Esophagus muscularis mucosa (tissue), 4 donors: Measurements from ENCODE around the gene ARHGEF40. TPM values are rescaled to one million over a fixed set of nuclear protein-coding genes. Genes with fewer than 3 reads are reported as not detected.
A peak's percentile ranks its signal among the peaks of the same experiment; 100 is the strongest.

ENCODE experiments used
- DNase-seq: peaks from one replicate; pipeline ENCODE4 v3.0.0-alpha.2; 2017; ENCODE audit errors: extremely low spot score
- H3K27ac ChIP-seq, 4 donors: fragments of 200-600 bp; sonication (generic); replicated peaks in 1 of 4; 1 replicate in 3 of 4; 2 replicates in 1 of 4; pipeline ENCODE4 v1.5.1; 2016 to 2019; ENCODE audit warnings: mild to moderate bottlenecking in 1 of 4
- H3K27me3 ChIP-seq, 4 donors: fragments of 200-600 bp; sonication (generic); one replicate each; pipeline versions ENCODE4 v1.5.1 to v1.6.0; 2016 to 2019
- H3K36me3 ChIP-seq, 4 donors: fragments of 200-600 bp; sonication (generic); one replicate each; pipeline ENCODE4 v1.5.1; 2016 to 2019
- H3K4me1 ChIP-seq, 4 donors: fragments of 200-600 bp; sonication (generic); one replicate each; pipeline ENCODE4 v1.5.1; 2016 to 2019
- H3K4me3 ChIP-seq, 4 donors: fragments of 200-600 bp; sonication (generic); 1 replicate in 2 of 4; 2 replicates in 2 of 4; pipeline ENCODE4 v1.5.1; 2016 to 2019; ENCODE audit warnings: mild to moderate bottlenecking in 4 of 4, moderate library complexity in 1 of 4
- H3K9me3 ChIP-seq, 4 donors: fragments of 200-600 bp; sonication (generic); 1 replicate in 3 of 4; 2 replicates in 1 of 4; pipeline ENCODE4 v1.5.1; 2016 to 2019
- CTCF ChIP-seq, 3 experiments: fragments of 200-600 bp in 2 of 3; fragments of 450-650 bp in 1 of 3; sonication (generic) in 2 of 3; IDR thresholded peaks; one replicate each; pipeline ENCODE4 v1.5.1; 2017 to 2019; ENCODE audit warnings: antibody characterized with exemption in 3 of 3, mild to moderate bottlenecking in 2 of 3, moderate library complexity in 1 of 3
- EP300 ChIP-seq: sonication (generic); formaldehyde crosslinking; IDR thresholded peaks from one replicate; pipeline ENCODE4 v1.6.1; 2017; ENCODE audit warnings: antibody characterized with exemption
- POLR2A ChIP-seq: fragments of 450-650 bp; IDR thresholded peaks from one replicate; pipeline ENCODE4 v1.6.1; 2017; ENCODE audit warnings: antibody characterized with exemption, moderate library complexity, mild to moderate bottlenecking, low read depth
- POLR2AphosphoS5 ChIP-seq, 2 donors: sonication (generic); formaldehyde crosslinking; IDR thresholded peaks; one replicate each; pipeline ENCODE4 v1.6.1; 2017; ENCODE audit warnings: antibody characterized with exemption in 2 of 2
- WGBS: methylation state at CpG from one replicate; pipeline ENCODE4 v1.1.5; 2018; 5-methylcytosine and 5-hydroxymethylcytosine counted together
- intact Hi-C: fragments of 100-400 bp; cut with DNase I; formaldehyde crosslinking; loops from one replicate; pipeline ENCODE4 v1.15.1; 2023
- total RNA-seq, 4 donors: library from RNA; depleted of rRNA; stranded (reverse); fragments of >200 nt; gene quantifications; one replicate each; pipeline versions ENCODE4 v1.1.0 to v1.2.1, GENCODE V29; 2016

The ARHGEF40 gene
- total RNA-seq, 4 donors from 2014 or later: 19.4 to 47.3 (median 27.0) TPM

GRCh38 chr14:21066882-21067502, 3.1 kb upstream of the ARHGEF40 start:
- H3K4me1 ChIP-seq: peaks cover 25 to 46% (median 43%) of the 10 kb centered on the region in 4 donors
- TF ChIP-seq CTCF (IDR thresholded peaks at IDR 0.05): no peak
- no peak for TF ChIP-seq EP300
- TF ChIP-seq POLR2AphosphoS5 (IDR thresholded peaks at IDR 0.05): no peak
- no peak for TF ChIP-seq POLR2A
- H3K4me3 ChIP-seq: no peak overlapping the region
- no peak overlapping the region for H3K27ac ChIP-seq
- no peaks in the 10 kb centered on the region for H3K36me3 ChIP-seq
- intact Hi-C loops: no loop called here
- no peak for DNase-seq
- H3K27me3 ChIP-seq: no peaks in the 10 kb centered on the region
- no peaks in the 10 kb centered on the region for H3K9me3 ChIP-seq
- 75% methylated on average over 7 of the region's 7 CpGs for WGBS

GRCh38 chr14:21068521-21069387, 1.4 kb upstream of the ARHGEF40 start:
- intact Hi-C loops: loop anchor here (2.0 kb wide), 1 partner anchor 36 kb away; no protein-coding TSS in a partner anchor
- peak overlapping the region; percentile 88 to 90 (median 90) for H3K27ac ChIP-seq
- TF ChIP-seq CTCF (IDR thresholded peaks at IDR 0.05) (peak; percentile 71 to 80 (median 78)), POLR2A (no peak), EP300 (no peak), POLR2AphosphoS5 (IDR thresholded peaks at IDR 0.05) (no peak)

GRCh38 chr14:21069388-21070082, 569 bp upstream of the ARHGEF40 start:
- Histone ChIP-seq H3K36me3 (peaks cover 0 to 18% (median 15%) of the 10 kb centered on the region in 4 donors), H3K27me3 (no peaks in the 10 kb centered on the region), H3K4me1 (peaks cover 33 to 54% (median 49%) of the 10 kb centered on the region in 4 donors), H3K27ac (peak overlapping the region; percentile 88 to 90 (median 90)), H3K4me3 (peak overlapping the region; percentile 76 to 86 (median 81)), H3K9me3 (no peaks in the 10 kb centered on the region)
- under 1% methylated on average over 24 of the region's 40 CpGs for WGBS
- intact Hi-C loops: loop anchor here (2.0 kb wide), 2 partner anchors 23 to 35 kb away; no protein-coding TSS in a partner anchor
- TF ChIP-seq EP300 (no peak), POLR2A (no peak), POLR2AphosphoS5 (IDR thresholded peaks at IDR 0.05) (no peak), CTCF (IDR thresholded peaks at IDR 0.05) (no peak)
- no peak for DNase-seq

More at GRCh38 chr14:21068521-21069387, 1.4 kb upstream of the ARHGEF40 start:
- no peak for DNase-seq
- Histone ChIP-seq H3K4me3 (peak overlapping the region; percentile 76 to 86 (median 81)), H3K9me3 (no peaks in the 10 kb centered on the region), H3K27me3 (no peaks in the 10 kb centered on the region), H3K4me1 (peaks cover 33 to 50% (median 47%) of the 10 kb centered on the region in 4 donors), H3K36me3 (peaks cover 0 to 10% (median 8%) of the 10 kb centered on the region in 4 donors)
- 4% methylated on average over 24 of the region's 45 CpGs for WGBS

- H3K27ac ChIP-seq: peak overlapping the region; percentile 88 to 90 (median 90)
- H3K9me3 ChIP-seq: no peaks in the 10 kb centered on the region
- DNase-seq: no peak
- H3K4me1 ChIP-seq: peaks cover 33 to 56% (median 50%) of the 10 kb centered on the region in 4 donors
- intact Hi-C loops: loop anchor here (2.0 kb wide), 1 partner anchor 22 kb away; no protein-coding TSS in a partner anchor
- H3K27me3 ChIP-seq: no peaks in the 10 kb centered on the region
- peak overlapping the region; percentile 76 to 86 (median 81) for H3K4me3 ChIP-seq
- TF ChIP-seq POLR2AphosphoS5 (IDR thresholded peaks at IDR 0.05) (no peak), EP300 (no peak), POLR2A (no peak), CTCF (IDR thresholded peaks at IDR 0.05) (no peak)
- peaks cover 2 to 30% (median 27%) of the 10 kb centered on the region in 4 donors for H3K36me3 ChIP-seq
- WGBS: under 1% methylated on average over 20 of the region's 23 CpGs
Observed at GRCh38 chr14:21070610-21071224, 613 bp downstream of the ARHGEF40 start.
